EL (cell line): ENCODE data around the gene VWF.

Experiments
- DNase-seq: peaks from one replicate; pipeline ENCODE4 v3.0.0-alpha.2; 2016

The VWF gene

DNA sequence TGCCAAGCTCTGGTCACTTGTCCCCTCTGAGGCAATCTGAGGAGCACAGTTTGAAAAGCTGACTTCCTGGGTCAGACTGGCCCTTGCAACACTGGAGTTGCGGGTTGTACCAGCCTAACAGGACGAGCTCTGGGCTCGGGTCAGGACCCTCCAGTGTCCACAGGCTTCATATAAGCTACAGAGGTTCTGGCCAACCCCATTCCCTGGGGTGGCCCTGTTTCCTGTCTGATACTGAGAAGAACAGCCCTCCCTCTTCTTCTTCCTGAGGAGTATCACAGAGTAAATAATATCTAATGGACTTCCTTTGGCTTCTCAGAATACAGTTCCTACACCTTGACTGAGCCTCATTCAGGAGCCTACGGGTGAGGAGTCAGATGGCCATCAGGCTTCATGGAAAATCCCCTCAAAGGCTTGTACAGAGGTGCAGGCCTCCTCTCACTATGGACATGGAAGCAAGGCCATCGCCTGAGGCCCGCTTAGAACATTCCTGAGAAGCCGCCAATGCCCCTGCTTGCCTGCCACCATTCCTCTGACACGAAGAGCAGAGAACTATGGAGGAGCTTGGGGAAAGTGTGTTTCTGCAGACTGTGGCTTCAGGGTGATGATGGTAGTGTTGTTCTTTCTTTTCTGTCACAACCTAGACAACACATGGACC lies 150.9 kb downstream of the VWF start:
- no peak for DNase-seq

DNA sequence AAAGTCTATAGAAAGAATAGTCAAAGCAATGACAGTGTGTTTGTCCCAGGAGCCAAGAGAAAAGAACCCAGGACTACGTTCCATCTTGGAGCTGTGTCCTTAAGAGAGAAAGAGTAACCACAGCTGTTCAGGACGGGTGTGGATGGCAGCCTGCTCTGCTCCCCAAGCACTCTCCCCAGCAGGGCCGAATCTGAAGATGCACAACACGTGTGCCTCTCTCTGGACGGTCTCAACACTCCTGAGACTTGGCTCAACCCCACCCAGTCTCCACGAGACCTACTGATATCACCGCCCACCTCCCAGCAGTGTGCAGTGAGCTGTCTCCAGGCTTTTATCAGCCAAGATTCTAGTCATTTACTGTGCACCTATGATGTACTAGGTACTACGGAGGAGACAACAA lies 152.1 kb downstream of the VWF start:
- DNase-seq = no peak

DNA sequence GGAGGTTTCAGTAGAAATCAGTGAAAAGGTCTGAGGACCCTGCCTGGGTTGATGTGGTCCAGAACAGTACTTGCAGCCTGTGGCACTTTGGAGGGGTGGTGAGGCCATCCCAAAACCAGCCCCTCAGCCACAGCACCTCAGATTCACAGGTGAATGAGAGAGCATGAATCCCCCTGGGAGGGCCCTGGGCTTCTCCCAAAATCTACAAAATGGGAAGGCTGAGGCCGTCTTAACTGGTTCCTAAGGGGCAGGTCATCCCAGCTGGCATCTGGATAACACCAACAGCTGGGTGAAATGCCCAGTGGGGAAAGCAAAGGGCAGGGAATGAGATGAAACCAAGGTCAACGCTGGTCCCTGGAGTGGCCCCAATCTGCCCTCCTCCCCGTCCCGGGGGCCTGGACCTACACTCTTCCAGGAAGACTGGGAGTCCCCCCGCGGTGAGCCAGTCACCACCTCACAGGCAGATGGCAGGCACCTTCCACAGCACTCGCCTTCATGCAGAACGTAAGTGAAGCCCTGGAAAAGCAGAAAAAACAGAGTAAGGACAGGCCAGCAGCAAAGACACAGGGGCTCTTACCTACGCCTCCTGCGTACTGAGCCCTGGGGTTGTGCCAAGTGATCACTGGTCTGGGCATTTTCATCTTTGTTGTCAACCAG lies 153.1 kb downstream of the VWF start:
- DNase-seq = no peak

DNA sequence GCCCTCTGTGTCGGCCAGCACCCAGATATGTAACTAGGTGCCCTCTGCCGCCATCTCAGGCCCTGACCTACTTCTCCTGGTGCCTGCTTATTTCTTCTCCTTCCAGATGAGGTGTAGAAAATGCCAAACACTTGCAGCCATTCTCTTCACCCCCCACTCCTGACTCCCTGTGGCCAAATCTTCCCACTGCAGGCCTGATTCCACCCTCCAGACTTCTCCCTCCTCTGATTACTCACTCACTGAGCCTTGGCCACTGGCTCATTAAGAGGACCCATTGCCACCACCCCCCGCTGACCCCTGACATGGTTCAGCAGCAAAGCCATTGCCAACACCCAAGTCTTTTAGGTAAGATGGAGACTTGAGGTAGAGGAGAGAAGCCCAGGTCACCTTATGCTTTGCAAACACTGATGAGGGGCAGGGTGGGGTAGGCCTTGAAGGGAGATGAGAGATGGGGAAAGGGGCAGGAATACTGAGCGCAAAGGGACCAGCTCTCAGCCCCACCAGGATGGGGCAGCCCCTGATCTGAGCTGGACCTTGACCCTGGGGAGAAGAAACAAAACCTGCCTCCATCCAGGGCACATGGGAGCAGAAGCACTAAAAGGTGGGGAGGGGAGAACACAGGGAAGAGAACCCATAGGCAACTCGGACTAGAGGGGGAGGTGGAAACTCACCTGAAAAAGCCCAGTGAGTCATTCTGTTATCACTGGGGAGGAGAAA lies 154.3 kb downstream of the VWF start:
- DNase-seq = no peak

DNA sequence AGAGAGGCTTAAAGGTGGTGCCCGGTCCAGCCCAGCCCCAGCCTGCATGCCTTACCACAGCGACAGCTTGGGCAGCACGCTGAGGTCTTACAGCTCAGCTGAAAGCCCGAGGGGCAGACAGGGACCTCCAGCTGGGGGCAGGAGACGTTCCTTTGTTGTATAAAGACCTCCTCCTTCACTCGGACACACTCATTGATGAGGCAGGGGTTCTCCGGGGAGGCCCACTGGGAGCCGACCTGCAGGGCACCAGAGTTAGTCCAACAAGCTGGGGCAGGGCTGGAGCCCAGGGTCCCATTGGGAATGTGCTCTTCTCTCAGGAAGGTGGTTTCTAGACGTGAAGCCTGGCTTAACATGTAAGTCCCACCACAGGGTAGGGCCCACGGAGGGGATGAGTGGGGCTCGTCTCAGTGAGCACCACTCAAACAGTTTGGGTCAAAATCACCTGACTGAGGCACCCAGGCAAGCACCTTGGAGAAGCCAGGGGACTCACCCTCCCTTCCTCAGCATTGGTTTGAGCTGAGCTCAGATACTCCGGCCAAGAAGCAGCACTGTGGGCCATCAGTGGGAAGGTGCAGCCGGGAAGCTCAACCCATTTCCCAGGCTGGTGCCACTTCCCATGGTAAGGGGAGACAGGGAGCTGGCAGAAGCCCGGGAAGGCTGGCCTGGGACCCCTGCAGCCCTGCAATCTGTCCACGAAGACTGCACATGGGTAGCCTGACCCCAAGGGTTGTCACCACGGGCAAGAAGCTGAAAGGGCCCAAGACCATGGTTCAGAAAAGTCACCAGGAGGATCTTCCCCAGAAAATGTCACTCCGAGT lies 155.1 kb downstream of the VWF start:
- no peak for DNase-seq

DNA sequence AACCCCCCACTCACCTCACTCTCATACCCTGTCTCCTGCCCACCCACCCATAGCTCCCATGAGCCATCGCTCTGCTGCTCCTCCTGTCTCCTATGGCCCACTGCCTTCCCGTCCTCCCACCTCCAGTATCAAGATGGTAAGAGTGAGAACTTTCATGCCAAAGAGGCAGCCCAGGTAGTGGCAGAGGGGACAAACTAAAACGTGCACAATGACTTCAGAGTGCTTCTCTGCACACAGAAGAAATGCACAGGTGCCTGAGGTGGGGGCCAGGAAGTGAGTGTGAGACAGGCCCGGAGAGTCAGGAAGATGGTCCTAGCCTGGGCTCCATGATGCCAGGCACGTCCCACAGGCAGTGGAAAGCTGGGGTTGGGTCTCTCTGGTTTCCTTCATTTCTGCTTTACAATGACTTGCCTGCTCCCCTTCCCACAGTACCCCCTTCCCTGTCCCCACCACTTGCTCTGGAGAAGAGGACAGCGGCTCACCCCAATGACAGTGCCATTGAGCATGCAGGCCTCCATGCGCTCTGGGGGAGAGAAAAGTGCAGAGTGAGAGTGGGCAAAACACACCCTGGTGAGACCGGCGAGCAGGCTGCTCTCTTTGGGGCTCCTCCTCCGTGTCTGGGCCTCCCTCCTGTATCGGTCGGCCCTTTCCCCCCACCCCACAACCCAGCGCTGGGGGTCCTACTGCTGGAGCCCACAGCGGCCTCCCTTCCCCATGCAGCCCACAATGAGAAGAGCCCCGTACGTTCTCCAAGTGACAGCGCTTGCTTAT lies 156.6 kb downstream of the VWF start:
- no peak for DNase-seq

DNA sequence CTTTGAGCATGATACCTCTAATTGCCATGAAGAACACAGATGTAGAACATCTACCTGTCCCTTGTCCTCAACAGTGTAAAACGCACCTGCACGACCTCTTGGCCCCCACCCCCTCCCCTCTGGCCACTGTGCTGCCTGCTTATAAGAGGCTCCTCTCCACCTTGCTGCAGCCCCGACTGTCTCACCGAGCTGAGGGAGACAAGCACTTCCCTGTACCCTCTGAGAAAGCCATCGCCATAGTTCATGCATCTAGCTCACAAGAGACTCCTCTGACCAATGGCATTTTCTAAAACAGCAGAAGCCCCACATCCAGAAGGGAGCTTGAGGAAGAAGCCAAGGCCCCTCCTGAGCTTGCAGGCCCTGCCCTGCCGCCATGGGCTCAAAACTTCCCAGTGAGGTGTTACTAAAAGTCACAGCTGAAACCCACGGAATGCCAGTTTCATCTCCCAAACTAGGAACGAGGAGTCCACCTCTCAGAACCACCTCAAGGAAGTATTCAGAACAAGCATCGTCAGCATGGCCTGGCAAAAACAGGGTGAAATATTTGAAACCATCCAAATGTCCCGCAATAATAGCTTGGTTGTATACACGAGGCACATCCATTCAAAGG lies 157.9 kb downstream of the VWF start:
- DNase-seq = no peak

DNA sequence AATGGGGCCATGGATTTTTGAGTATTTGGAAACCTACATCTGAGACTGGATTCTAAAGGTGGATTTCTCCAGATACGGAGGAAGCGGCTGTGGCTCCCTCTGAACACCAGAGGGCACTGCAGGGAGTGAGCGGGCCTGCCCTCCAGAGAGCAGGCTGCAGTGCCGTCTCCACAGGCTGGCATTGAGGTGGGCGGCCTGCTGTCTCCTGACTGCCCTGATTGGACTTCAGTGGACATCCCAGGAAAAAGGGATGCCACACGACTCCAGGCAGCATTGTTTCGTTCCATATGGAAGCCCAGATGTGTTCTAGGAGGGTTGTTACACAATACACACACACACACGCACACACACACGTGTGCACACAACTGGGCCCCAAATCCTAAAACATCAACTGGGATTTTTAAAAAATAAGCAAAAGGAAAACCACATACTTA lies 158.5 kb downstream of the VWF start:
- DNase-seq = peak; percentile 53

DNA sequence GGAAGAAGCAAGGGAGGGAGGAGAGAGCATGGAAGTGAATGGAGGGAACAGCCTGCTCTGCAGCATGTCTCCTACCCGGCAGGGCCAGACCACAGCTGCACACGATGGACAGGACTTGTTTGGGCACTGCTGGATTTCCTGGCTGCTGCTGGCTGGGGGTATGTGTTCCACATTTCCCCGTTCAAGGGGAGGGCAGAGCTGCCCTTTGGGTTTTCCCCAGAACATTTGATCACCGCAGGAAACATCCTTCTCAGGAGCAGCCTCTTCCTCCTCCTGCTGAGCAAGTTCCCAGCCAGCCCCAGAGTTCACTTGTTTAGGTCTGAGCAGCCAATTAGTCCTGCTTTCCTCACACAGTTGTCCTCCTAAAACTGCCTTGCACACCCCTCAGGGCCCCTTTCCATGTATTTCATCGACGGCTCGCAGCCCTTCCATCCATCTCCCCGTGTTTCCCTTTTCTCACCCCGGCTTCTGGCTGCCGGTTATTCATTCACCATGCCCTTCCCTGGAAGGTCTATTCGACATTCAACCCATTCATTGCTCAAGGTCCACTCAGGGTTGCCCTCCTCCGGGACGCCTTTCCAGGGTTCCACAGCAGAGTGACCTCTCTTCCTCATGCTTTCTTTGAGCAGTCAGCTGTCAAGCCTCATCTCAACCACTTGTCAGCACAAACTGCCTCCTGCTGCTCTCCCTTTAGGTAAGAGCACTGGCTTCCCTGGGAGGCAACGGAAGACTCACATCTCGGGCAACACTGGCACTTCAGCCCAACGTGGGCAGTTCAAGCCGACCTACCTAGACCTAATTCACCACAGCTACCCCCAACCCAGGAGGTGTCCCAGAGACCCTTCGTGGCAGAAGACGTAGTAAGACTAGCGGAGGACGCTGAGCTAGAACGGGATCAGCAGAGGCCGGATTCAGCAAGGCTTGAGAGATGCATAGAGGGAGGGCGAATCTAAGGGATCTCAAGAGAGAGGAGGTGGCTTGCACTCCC lies 159.3 kb downstream of the VWF start:
- DNase-seq = no peak

DNA sequence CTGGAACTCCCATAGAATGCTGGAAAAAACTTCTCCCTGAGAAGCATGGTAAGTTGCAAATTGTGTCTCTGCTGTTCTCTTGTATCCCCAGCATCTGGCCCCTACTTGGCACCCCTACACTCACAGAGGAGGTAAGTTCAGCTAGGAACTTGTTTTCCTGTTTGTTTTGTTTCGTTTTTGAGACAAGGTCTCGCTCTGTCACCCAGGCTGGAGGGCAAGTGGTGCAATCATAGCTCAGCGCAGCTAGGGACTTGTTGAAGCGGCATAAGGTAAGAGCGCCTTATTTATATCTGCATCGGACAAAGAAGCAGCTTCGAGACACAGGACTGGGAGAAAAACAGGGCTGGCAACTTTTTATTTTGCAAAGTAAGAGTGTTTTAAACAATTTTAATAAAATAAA lies 161.0 kb downstream of the VWF start:
- no peak for DNase-seq

DNA sequence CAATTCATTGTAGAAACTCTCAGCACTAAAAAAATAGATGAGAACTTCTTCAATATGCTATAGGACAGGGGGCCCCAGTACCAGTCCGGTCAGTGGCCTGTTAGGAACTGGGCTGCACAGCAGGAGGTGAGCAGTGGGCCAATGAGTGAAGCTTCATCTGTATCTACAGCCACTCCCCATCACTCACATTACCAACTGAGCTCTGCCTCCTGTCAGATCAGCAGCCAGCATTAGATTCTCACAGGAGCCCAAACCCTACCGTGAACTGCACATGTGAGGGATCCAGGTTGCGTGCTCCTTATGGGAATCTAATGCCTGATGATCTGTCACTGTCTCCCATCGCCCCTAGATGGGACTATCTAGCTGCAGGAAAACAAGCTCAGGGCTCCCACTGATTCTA lies 163.7 kb downstream of the VWF start:
- DNase-seq = no peak

DNA sequence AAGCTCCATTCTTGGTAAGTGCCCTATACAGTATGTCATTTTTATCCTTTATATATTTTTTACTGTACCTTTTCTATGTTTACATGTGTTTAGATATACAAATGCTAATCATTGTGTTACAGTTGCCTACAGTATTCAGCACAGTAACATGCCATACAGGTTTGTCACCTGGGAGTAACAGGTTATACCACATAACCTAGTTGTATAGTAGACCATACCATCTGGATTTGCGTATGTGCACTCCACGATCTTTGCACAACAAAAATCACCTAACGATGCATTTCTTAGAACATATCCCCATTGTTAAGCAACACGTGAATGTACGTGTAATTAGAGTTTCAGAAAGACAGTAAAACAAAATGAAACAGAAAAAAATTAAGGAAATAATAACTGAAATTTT lies 167.5 kb downstream of the VWF start:
- no peak for DNase-seq

DNA sequence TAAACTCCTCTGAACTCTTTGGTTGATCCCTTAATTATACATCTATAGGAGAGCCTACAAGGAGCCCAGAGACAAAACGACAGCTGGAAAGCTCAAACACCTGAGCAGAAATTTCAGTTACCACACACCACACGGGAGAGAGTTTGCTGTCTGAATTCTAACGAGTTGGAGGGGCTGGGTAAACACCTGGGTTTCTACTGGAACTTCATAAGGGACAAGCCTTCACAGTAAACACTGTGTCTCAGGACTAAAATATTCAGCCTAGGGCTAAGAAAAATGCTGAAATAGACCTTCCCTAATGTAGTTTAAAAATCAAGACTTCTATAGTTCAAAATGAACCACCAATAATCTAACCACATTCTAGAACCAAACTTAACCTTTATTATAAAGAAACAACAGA lies 169.8 kb downstream of the VWF start:
- no peak for DNase-seq

DNA sequence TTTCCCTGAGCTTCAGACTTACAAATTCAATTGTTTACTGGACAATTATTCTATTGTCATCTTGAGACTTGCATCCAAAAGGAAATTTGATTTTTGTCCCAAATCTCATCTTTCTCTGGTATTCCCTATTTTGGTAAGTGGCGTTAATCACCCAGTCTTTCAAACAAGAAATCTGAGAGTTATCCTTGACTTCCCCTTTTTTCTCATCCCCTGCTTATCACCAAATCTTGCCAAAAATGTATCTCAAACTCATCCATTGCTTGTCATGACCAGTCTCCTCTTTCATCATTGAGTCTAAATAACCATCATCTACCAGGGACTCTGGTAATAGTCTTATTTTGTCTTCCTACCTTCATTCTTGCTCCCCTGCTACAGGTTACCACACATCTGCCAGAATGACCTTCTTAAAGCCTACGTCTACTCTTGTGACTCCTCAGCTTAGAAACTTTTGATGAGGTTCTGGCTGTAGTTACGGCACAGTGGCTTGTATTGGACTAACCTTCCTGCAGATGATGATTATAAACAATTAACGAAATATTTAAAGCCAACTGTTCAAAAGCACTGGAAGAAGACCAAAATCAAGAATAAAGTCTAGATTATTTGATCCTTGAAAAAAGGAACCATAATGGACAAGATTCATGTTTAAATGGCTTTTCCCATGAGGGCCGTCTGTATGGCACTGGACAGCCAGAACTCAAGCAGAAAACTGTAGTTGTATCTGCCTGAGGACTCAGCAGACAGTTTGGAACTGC lies 170.5 kb downstream of the VWF start:
- no peak for DNase-seq

DNA sequence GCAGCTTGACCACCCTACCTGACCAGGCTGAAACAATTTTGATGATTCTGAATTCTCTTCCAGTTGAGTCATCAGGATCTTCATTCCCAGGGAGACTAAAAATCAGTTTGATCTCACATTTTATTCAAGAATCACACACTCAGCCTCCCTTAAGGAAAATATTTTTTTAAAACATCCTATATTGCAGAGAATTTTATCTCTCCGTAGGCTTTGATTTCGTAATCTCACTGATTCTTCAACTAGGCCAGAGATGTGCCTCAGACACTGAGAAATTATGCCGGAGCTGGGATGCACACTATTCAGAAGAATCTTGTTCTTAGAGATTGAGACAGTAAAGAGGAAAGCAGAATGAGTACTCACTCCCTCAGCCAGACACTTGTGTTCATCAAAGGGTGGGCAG lies 172.4 kb downstream of the VWF start:
- DNase-seq = no peak

DNA sequence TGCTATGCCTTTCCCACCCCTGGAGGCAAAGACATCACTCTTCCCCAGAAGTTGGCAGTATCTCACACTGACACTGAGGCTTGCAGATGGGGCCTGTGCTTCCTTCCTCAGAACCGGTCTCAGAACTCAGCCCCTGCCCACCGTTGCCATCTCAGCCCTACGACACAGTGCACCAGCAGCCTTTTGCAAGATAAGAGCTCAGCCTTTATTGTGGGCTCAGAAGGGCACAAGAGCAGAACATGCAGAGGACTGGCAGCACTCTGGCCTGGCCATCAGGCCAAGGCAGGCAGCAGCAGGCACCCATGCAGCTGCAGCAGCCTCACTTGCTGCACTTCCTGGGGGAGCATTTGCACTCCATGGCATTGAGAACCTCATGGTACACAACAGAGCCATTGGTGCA lies 175.8 kb downstream of the VWF start:
- no peak for DNase-seq

DNA sequence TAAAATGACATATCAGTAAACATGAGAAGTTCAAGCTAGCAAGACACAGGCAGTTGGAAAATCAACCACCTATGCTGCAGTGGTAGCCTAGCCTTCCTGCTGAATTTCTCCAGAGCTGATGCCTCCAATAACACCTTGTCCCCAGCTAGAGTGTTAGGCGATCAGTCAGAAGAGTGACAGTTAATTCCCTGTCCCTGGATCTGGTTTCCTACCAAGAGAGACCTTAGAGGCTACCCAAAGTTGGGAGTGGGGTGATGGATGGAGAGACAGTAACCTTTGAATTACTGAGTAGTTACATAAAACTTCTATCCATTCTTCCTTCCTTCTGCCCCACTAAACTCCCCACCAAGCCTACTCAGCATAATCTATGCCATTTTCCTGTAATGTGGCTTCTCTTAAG lies 177.5 kb downstream of the VWF start:
- no peak for DNase-seq

DNA sequence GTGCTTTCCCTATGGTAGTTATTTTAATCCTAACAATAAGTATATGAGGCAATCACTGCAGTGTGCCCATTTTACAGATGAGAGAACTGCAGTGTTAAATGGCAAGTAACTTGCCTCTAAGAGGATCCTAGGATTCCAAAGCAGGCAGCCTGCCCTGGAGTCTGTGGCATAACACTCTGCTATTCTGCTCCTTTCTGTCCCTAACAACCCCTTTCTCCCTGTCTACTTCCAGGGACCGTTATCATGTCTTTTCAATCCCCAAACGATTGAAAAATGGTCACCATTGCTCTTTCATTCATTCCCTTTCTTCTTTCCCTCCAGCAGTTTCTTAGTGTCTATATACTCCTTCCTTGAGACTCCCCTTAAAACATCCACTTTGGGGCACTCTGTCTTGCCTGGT lies 178.1 kb downstream of the VWF start:
- DNase-seq = no peak

DNA sequence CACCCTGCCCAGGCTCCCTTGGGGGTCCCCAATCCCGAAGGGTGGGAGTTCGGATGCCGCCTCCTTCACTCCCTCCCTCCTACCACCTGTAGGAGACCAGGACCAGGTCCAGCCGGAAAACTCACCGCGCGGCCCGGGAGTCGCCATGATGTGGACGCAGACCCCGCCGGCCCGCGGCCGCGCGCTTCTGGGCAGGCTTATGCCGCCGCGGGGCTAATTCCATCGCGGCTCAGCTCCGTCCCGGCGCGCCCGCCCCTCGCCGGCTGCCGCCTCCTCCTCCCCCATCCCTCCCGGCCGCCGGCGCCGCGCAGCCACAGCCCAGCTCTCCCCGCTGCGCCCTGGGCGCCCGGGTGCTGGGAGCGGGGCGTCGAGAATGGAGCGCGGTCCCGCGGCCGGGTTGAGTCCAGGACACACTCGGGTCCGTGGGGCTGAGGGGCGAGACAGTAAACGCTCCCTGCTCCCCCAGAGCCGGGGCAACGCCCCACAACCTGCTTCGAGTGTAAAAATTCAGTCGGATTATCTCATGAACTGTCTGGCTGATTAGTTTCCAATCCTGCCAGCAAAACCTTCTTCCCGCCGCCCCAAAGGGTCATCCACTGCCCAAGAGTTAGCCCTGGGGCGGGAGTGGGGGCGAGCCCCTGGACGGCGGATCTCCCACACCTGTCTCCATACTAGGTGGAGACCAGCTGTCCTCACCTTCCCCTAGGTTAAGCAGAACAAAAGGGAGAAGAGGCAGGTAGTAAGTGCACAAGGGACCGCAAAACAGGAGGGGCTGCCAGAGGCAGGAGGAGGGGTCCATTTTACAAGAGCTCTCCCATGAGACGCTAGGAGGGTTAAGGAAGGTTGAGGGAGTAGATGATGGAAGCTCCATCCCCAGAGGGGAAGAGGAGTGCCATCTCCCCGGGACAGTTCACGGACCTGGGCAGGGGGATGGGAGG lies 179.1 kb downstream of the VWF start, which contains the start of gene ANO2:
TSS of gene ANO2 (minus strand) at position 189 of the 938 bp plus-strand sequence. CDS start at position 147, 42 bp downstream.
- DNase-seq = peak; percentile 59
